T-cell (primary cell): ENCODE results near the gene HIBADH. TPM values are rescaled to one million over a fixed set of nuclear protein-coding genes. Genes with fewer than 3 reads are reported as not detected.

Experiments used
- ATAC-seq, 4 experiments: fragments of 200-7000 bp in 3 of 4; fragments of 150-1000 bp in 1 of 4; cut with Tn5 transposase; replicated peaks in 1 of 4; 1 replicate in 3 of 4; 2 replicates in 1 of 4; pipeline ENCODE4 v1.10.0; 2021; ENCODE audit warnings: moderate library complexity in 3 of 4, mild to moderate bottlenecking in 2 of 4, moderate number of reproducible peaks in 1 of 4
- CTCF ChIA-PET, 2 donors: fragments of 300-600 bp; sonication (Branson Sonifier 250); formaldehyde crosslinking; loops; one replicate each; lab custom pipeline; 2022; ENCODE audit warnings: antibody characterized with exemption in 2 of 2; lab: Charles Lee
- POLR2A ChIA-PET, 2 donors: fragments of 300-600 bp; sonication (Branson Sonifier 250); formaldehyde crosslinking; loops; one replicate each; lab custom pipeline; 2022; ENCODE audit warnings: antibody characterized with exemption in 2 of 2; lab: Charles Lee
- DNase-seq, 35 experiments: peaks; one replicate each; pipeline versions ENCODE4 v3.0.0 to v3.0.0-alpha.2; 2013 to 2023
- H3K27ac ChIP-seq: one replicate; pipeline ENCODE4 v1.5.1; 2013; ENCODE audit warnings: low read length
- H3K27me3 ChIP-seq, 2 experiments: replicated peaks in 1 of 2; 1 replicate in 1 of 2; 2 replicates in 1 of 2; pipeline versions ENCODE4 v1.6.1 to v1.7.0; 2013; ENCODE audit warnings: low read length in 1 of 2, mixed read lengths in 1 of 2; ENCODE audit not compliant: control insufficient read depth in 2 of 2, insufficient read depth in 2 of 2; ENCODE audit errors: extremely low read depth in 1 of 2
- H3K36me3 ChIP-seq, 2 donors: 1 replicate in 1 of 2; 2 replicates in 1 of 2; pipeline versions ENCODE4 v1.6.1 to v1.7.0; 2013; ENCODE audit warnings: low read length in 1 of 2; ENCODE audit not compliant: control insufficient read depth in 2 of 2, insufficient read depth in 1 of 2; ENCODE audit errors: extremely low read depth in 1 of 2
- H3K4me1 ChIP-seq, 2 experiments: 1 replicate in 1 of 2; 2 replicates in 1 of 2; pipeline versions ENCODE4 v1.6.1 to v1.7.0; 2013; ENCODE audit warnings: low read length in 2 of 2, mixed read lengths in 1 of 2; ENCODE audit not compliant: insufficient read depth in 2 of 2, control insufficient read depth in 1 of 2; ENCODE audit errors: extremely low read depth in 1 of 2
- H3K4me3 ChIP-seq, 2 donors: 1 replicate in 1 of 2; 2 replicates in 1 of 2; pipeline versions ENCODE4 v1.5.1 to v1.7.0; 2013; ENCODE audit warnings: mild to moderate bottlenecking in 2 of 2, low read length in 1 of 2, moderate library complexity in 1 of 2; ENCODE audit not compliant: control insufficient read depth in 1 of 2; ENCODE audit errors: extremely low read depth in 1 of 2
- H3K9me3 ChIP-seq: 2 replicates; pipeline ENCODE4 v1.7.0; 2013
- H3K27ac Mint-ChIP-seq, 2 donors: one replicate each; pipeline ENCODE4 v1.8.0; 2020 to 2021; ENCODE audit warnings: mild to moderate bottlenecking in 2 of 2, mixed read lengths in 2 of 2
- H3K27me3 Mint-ChIP-seq, 2 donors: one replicate each; pipeline ENCODE4 v1.8.0; 2021 to 2022; ENCODE audit warnings: mixed read lengths in 2 of 2
- H3K36me3 Mint-ChIP-seq: one replicate; pipeline ENCODE4 v1.8.0; 2021; ENCODE audit warnings: mixed read lengths
- H3K4me1 Mint-ChIP-seq, 3 donors: one replicate each; pipeline ENCODE4 v1.8.0; 2020 to 2022; ENCODE audit warnings: mixed read lengths in 3 of 3, mild to moderate bottlenecking in 1 of 3
- H3K4me3 Mint-ChIP-seq, 3 donors: one replicate each; pipeline ENCODE4 v1.8.0; 2020 to 2022; ENCODE audit warnings: mild to moderate bottlenecking in 3 of 3, mixed read lengths in 3 of 3, moderate library complexity in 3 of 3
- H3K9me3 Mint-ChIP-seq, 3 donors: one replicate each; pipeline ENCODE4 v1.8.0; 2020 to 2022; ENCODE audit warnings: mixed read lengths in 3 of 3
- WGBS: methylation state at CpG from one replicate; pipeline ENCODE4 v1.1.5; 2013; ENCODE audit warnings: missing lambda C conversion rate; ENCODE audit not compliant: insufficient coverage; 5-methylcytosine and 5-hydroxymethylcytosine counted together
- total RNA-seq, 35 experiments: library from RNA in 6 of 35; stranded (reverse) in 6 of 35; fragments of 120-200 nt in 1 of 35; gene quantifications; one replicate each; pipeline versions ENCODE4 v1.2.1 to v1.2.4 and lab custom pipeline; 2013 to 2026

The HIBADH gene
- total RNA-seq, 5 donors from 2014 or later (not counting 1 experiment from before 2014, with no cell fraction given) = 9.8 to 12.5 (median 12.0) TPM

- no peak for ATAC-seq
- POLR2A ChIA-PET = no interaction called here
- H3K36me3 ChIP-seq = no peaks in the 10 kb centered on the region
- no peak overlapping the region for H3K4me3 ChIP-seq
- WGBS = 83% methylated on average over 2 of the region's 3 CpGs
- Mint-ChIP-seq H3K4me3 (no peak overlapping the region), H3K4me1 (no peaks in the 10 kb centered on the region), H3K27ac (no peak overlapping the region), H3K27me3 (peaks cover 4 to 9% of the 10 kb centered on the region in 2 donors), H3K36me3 (no peaks in the 10 kb centered on the region), H3K9me3 (no peaks in the 10 kb centered on the region)
- no peak for DNase-seq
- no peaks in the 10 kb centered on the region for H3K9me3 ChIP-seq
- CTCF ChIA-PET = no interaction called here
- peaks cover 0 to 4% of the 10 kb centered on the region in 2 experiments for H3K27me3 ChIP-seq
- H3K27ac ChIP-seq = no peak overlapping the region
- H3K4me1 ChIP-seq = no peaks in the 10 kb centered on the region
Measured at GRCh38 chr7:27693794-27694193, 31.1 kb upstream of the HIBADH start.

- H3K27me3 ChIP-seq = peaks cover 0 to 4% of the 10 kb centered on the region in 2 experiments
- CTCF ChIA-PET = interaction anchor here in 1 of 2 donors (0.6 kb wide), 1 partner anchor 114 kb away, joined by 4 read pairs; no protein-coding TSS in a partner anchor
- ATAC-seq (no peak), DNase-seq (no peak)
- no peak overlapping the region for H3K4me3 ChIP-seq
- Mint-ChIP-seq H3K4me3 (no peak overlapping the region), H3K9me3 (peaks cover 0 to 8% (median 6%) of the 10 kb centered on the region in 3 donors), H3K27ac (no peak overlapping the region), H3K27me3 (peaks cover 11 to 18% of the 10 kb centered on the region in 2 donors), H3K36me3 (no peaks in the 10 kb centered on the region), H3K4me1 (no peaks in the 10 kb centered on the region)
- no peaks in the 10 kb centered on the region for H3K9me3 ChIP-seq
- no peak overlapping the region for H3K27ac ChIP-seq
- H3K36me3 ChIP-seq = no peaks in the 10 kb centered on the region
- H3K4me1 ChIP-seq = no peaks in the 10 kb centered on the region
- POLR2A ChIA-PET = interaction anchor here in 1 of 2 donors (0.5 kb wide), 1 partner anchor 1498 kb away, joined by 3 read pairs; no protein-coding TSS in a partner anchor
Measured at GRCh38 chr7:27690649-27691048, 28.0 kb upstream of the HIBADH start.

GRCh38 chr7:27689591-27690164 lies 27.0 kb upstream of the HIBADH start:
- POLR2A ChIA-PET = no interaction called here
- no peaks in the 10 kb centered on the region for H3K36me3 Mint-ChIP-seq
- no peak overlapping the region for H3K4me3 Mint-ChIP-seq
- peaks cover 11 to 18% of the 10 kb centered on the region in 2 donors for H3K27me3 Mint-ChIP-seq
- Histone ChIP-seq H3K9me3 (no peaks in the 10 kb centered on the region), H3K27ac (no peak overlapping the region), H3K27me3 (peaks cover 0 to 4% of the 10 kb centered on the region in 2 experiments), H3K4me3 (no peak overlapping the region), H3K4me1 (no peaks in the 10 kb centered on the region), H3K36me3 (no peaks in the 10 kb centered on the region)
- no CpG with 5 or more reads among the region's 1 CpG for WGBS
- ATAC-seq (peak in 2 of 4 experiments; percentile 42 to 44), DNase-seq (peak in 6 of 35 experiments; percentile 2 to 36 (median 5))
- no peaks in the 10 kb centered on the region for H3K4me1 Mint-ChIP-seq
- CTCF ChIA-PET = no interaction called here
- no peak overlapping the region for H3K27ac Mint-ChIP-seq
- H3K9me3 Mint-ChIP-seq = peaks cover 0 to 8% (median 6%) of the 10 kb centered on the region in 3 donors

GRCh38 chr7:27689150-27689549 lies 26.5 kb upstream of the HIBADH start:
- Histone ChIP-seq H3K36me3 (no peaks in the 10 kb centered on the region), H3K4me3 (no peak overlapping the region), H3K4me1 (no peaks in the 10 kb centered on the region), H3K27me3 (peaks cover 0 to 4% of the 10 kb centered on the region in 2 experiments), H3K9me3 (no peaks in the 10 kb centered on the region), H3K27ac (no peak overlapping the region)
- Mint-ChIP-seq H3K4me1 (no peaks in the 10 kb centered on the region), H3K36me3 (no peaks in the 10 kb centered on the region), H3K9me3 (peaks cover 0 to 8% (median 6%) of the 10 kb centered on the region in 3 donors), H3K27me3 (peaks cover 11 to 18% of the 10 kb centered on the region in 2 donors), H3K27ac (no peak overlapping the region), H3K4me3 (no peak overlapping the region)
- POLR2A ChIA-PET = no interaction called here
- DNase-seq = no peak
- no peak for ATAC-seq
- WGBS = 40% methylated on average over 1 of the region's 1 CpG
- CTCF ChIA-PET = no interaction called here

- Histone ChIP-seq H3K27ac (no peak overlapping the region), H3K36me3 (no peaks in the 10 kb centered on the region), H3K4me3 (no peak overlapping the region), H3K4me1 (no peaks in the 10 kb centered on the region), H3K27me3 (peaks cover 0 to 4% of the 10 kb centered on the region in 2 experiments), H3K9me3 (no peaks in the 10 kb centered on the region)
- Mint-ChIP-seq H3K4me3 (no peak overlapping the region), H3K27me3 (peaks cover 11 to 18% of the 10 kb centered on the region in 2 donors), H3K27ac (no peak overlapping the region), H3K4me1 (no peaks in the 10 kb centered on the region), H3K9me3 (peaks cover 0 to 8% (median 6%) of the 10 kb centered on the region in 3 donors), H3K36me3 (no peaks in the 10 kb centered on the region)
- POLR2A ChIA-PET = interaction anchor here in 1 of 2 donors (0.6 kb wide), 1 partner anchor 28 kb away, joined by 3 read pairs; no protein-coding TSS in a partner anchor
- no peak for DNase-seq
- WGBS = 89% methylated on average over 1 of the region's 3 CpGs
- CTCF ChIA-PET = no interaction called here
- ATAC-seq = no peak
Measured at GRCh38 chr7:27688646-27689045, 26.0 kb upstream of the HIBADH start.

GRCh38 chr7:27688056-27688455 lies 25.4 kb upstream of the HIBADH start:
- Mint-ChIP-seq H3K36me3 (no peaks in the 10 kb centered on the region), H3K27ac (no peak overlapping the region), H3K4me1 (no peaks in the 10 kb centered on the region), H3K4me3 (no peak overlapping the region), H3K9me3 (peaks cover 0 to 8% (median 6%) of the 10 kb centered on the region in 3 donors), H3K27me3 (peaks cover 11 to 18% of the 10 kb centered on the region in 2 donors)
- ATAC-seq = no peak
- no peaks in the 10 kb centered on the region for H3K9me3 ChIP-seq
- peaks cover 0 to 4% of the 10 kb centered on the region in 2 experiments for H3K27me3 ChIP-seq
- ChIA-PET POLR2A (no interaction called here), CTCF (no interaction called here)
- no peaks in the 10 kb centered on the region for H3K4me1 ChIP-seq
- no peak overlapping the region for H3K27ac ChIP-seq
- WGBS = 88% methylated on average over 3 of the region's 4 CpGs
- DNase-seq = no peak
- no peak overlapping the region for H3K4me3 ChIP-seq
- H3K36me3 ChIP-seq = no peaks in the 10 kb centered on the region
